ENCODE data around the gene PCDHGB6.
A peak's percentile ranks its signal among the peaks of the same experiment; 100 is the strongest.
"Not testable (repeated sequence)": the region's sequence is repeated elsewhere in the genome, so short reads cannot be mapped to it uniquely, and the experiment has no call there.

Gene PCDHGB6

GRCh38 chr5:141430332-141431113, 22.7 kb downstream of the PCDHGB6 start, which contains the start of gene PCDHGA12:
Gene PCDHGA12 (plus strand): TSS chr5:141430507. CDS start chr5:141430760, 253 bp downstream.
- DNase-seq (ENCODE audit: low read depth), result peak; percentile 45
- TF ChIP-seq CTCF (IDR thresholded peaks at IDR 0.05; ENCODE audit: control insufficient read depth, extremely low read depth, insufficient read depth), result peak; percentile 62
- H3K4me3 ChIP-seq (ENCODE audit: low read depth, low read length), result peak within 1 kb of the TSS; percentile 42

- no peak overlapping the region; the same call in 1 of the 2 replicates for H3K4me3 ChIP-seq (ENCODE audit: low read depth, low read length)
- DNase-seq (ENCODE audit: low read depth), result no peak
- TF ChIP-seq CTCF (IDR thresholded peaks at IDR 0.05; ENCODE audit: control insufficient read depth, extremely low read depth, insufficient read depth), result no peak
Observed at GRCh38 chr5:141431286-141431685, 23.5 kb downstream of the PCDHGB6 start.

- not testable (repeated sequence) for DNase-seq (ENCODE audit: low read depth); H3K4me3 ChIP-seq (ENCODE audit: low read depth, low read length)
Observed at GRCh38 chr5:141432308-141432707, 24.5 kb downstream of the PCDHGB6 start.

GRCh38 chr5:141432726-141433125, 24.9 kb downstream of the PCDHGB6 start:
- not testable (repeated sequence) for DNase-seq (ENCODE audit: low read depth); H3K4me3 ChIP-seq (ENCODE audit: low read depth, low read length)

- no peak for DNase-seq (ENCODE audit: low read depth)
- TF ChIP-seq CTCF (IDR thresholded peaks at IDR 0.05; ENCODE audit: control insufficient read depth, extremely low read depth, insufficient read depth), result no peak
- H3K4me3 ChIP-seq (ENCODE audit: low read depth, low read length), result no peak overlapping the region
Observed at GRCh38 chr5:141434006-141434405, 26.2 kb downstream of the PCDHGB6 start.

- DNase-seq (ENCODE audit: low read depth), result no peak
- H3K4me3 ChIP-seq (ENCODE audit: low read depth, low read length), result no peak overlapping the region
- TF ChIP-seq CTCF (IDR thresholded peaks at IDR 0.05; ENCODE audit: control insufficient read depth, extremely low read depth, insufficient read depth), result no peak
Observed at GRCh38 chr5:141437221-141437620, 29.4 kb downstream of the PCDHGB6 start.

GRCh38 chr5:141439411-141440141, 31.8 kb downstream of the PCDHGB6 start:
- no peak for TF ChIP-seq CTCF (IDR thresholded peaks at IDR 0.05; ENCODE audit: control insufficient read depth, extremely low read depth, insufficient read depth)
- H3K4me3 ChIP-seq (ENCODE audit: low read depth, low read length), result no peak overlapping the region
- no peak for DNase-seq (ENCODE audit: low read depth)
